H1 (cell line): ENCODE data around the gene RRAS2. TPM values are rescaled to one million over a fixed set of nuclear protein-coding genes. Genes with fewer than 3 reads are reported as not detected.

Experiments
- CTCF ChIA-PET: fragments of 300-600 bp; sonication (Branson Sonifier 250); formaldehyde crosslinking; loops from one replicate; lab custom pipeline; 2021; ENCODE audit not compliant: partially characterized antibody; lab: Charles Lee
- POLR2A ChIA-PET: fragments of 300-600 bp; sonication (Branson Sonifier 250); formaldehyde crosslinking; loops from one replicate; lab custom pipeline; 2021; ENCODE audit warnings: inconsistent platforms; ENCODE audit not compliant: partially characterized antibody; lab: Charles Lee
- DNase-seq, 2 experiments: peaks; one replicate each; pipeline versions ENCODE4 v3.0.0 to v3.0.0-alpha.2; 2010 to 2022; ENCODE audit warnings: low spot score in 2 of 2, low read depth in 1 of 2, mixed read lengths in 1 of 2
- FAIRE-seq: peaks from 2 replicates; lab custom pipeline; 2011; peaks lifted over from hg19 to GRCh38; lab: Jason Lieb, UNC
- H2AFZ ChIP-seq: 2 replicates; pipeline ENCODE4 v1.8.1; 2012; ENCODE audit warnings: low read length, inconsistent platforms
- H2AK5ac ChIP-seq: 2 replicates; pipeline ENCODE4 v1.6.1; 2013; ENCODE audit warnings: low read depth, low read length
- H2BK120ac ChIP-seq: replicated peaks from 2 replicates; pipeline ENCODE3; 2013; ENCODE audit warnings: low read depth, low read length, inconsistent platforms
- H2BK12ac ChIP-seq: 2 replicates; pipeline ENCODE4 v1.6.1; 2013; ENCODE audit warnings: low read depth, low read length
- H2BK15ac ChIP-seq: 2 replicates; pipeline ENCODE4 v1.6.1; 2013; ENCODE audit warnings: low read length
- H2BK20ac ChIP-seq: 2 replicates; pipeline ENCODE4 v1.6.1; 2013; ENCODE audit warnings: low read length
- H2BK5ac ChIP-seq: 2 replicates; pipeline ENCODE4 v1.6.1; 2013; ENCODE audit warnings: low read depth, low read length
- H3K14ac ChIP-seq: 2 replicates; pipeline ENCODE4 v1.6.1; 2013; ENCODE audit warnings: inconsistent platforms; ENCODE audit not compliant: insufficient read length
- H3K18ac ChIP-seq: 2 replicates; pipeline ENCODE4 v1.6.1; 2013; ENCODE audit warnings: low read length; ENCODE audit errors: extremely low read depth
- H3K23ac ChIP-seq: 2 replicates; pipeline ENCODE4 v1.6.1; 2013; ENCODE audit warnings: inconsistent platforms; ENCODE audit not compliant: insufficient read length
- H3K23me2 ChIP-seq: 2 replicates; pipeline ENCODE4 v1.6.1; 2013; ENCODE audit warnings: low read depth, low read length
- H3K27ac ChIP-seq: 2 replicates; pipeline ENCODE4 v1.6.1; 2011; ENCODE audit warnings: low read depth, low read length, inconsistent platforms
- H3K27me3 ChIP-seq, 4 experiments: replicated peaks in 1 of 4; 1 replicate in 1 of 4; 2 replicates in 3 of 4; pipeline versions ENCODE4 v1.6.1 to v1.8.1; 2011 to 2013; ENCODE audit warnings: low read length in 3 of 4, mild to moderate bottlenecking in 3 of 4, inconsistent platforms in 2 of 4, mixed read lengths in 2 of 4, moderate library complexity in 1 of 4; ENCODE audit not compliant: control insufficient read depth in 3 of 4, insufficient read depth in 3 of 4; ENCODE audit errors: extremely low read depth in 1 of 4
- H3K36me3 ChIP-seq, 4 experiments: 2 replicates each; pipeline versions ENCODE4 v1.6.1 to v1.8.1; 2011 to 2013; ENCODE audit warnings: mild to moderate bottlenecking in 4 of 4, low read length in 3 of 4, moderate library complexity in 2 of 4, control low read depth in 1 of 4, inconsistent platforms in 1 of 4; ENCODE audit not compliant: insufficient read depth in 4 of 4, control insufficient read depth in 2 of 4
- H3K4ac ChIP-seq: replicated peaks from 2 replicates; pipeline ENCODE3; 2013; ENCODE audit warnings: low read length, low read depth, mixed read lengths, inconsistent platforms; ENCODE audit not compliant: insufficient read length
- H3K4me1 ChIP-seq, 4 experiments: replicated peaks in 1 of 4; 1 replicate in 1 of 4; 2 replicates in 3 of 4; pipeline versions ENCODE4 v1.6.1 to v1.8.1; 2011 to 2013; ENCODE audit warnings: low read length in 3 of 4, inconsistent platforms in 2 of 4, mixed read lengths in 1 of 4; ENCODE audit not compliant: insufficient read depth in 4 of 4, control insufficient read depth in 3 of 4
- H3K4me2 ChIP-seq, 2 experiments: 2 replicates each; pipeline versions ENCODE4 v1.6.1 to v1.8.1; 2011 to 2013; ENCODE audit warnings: low read depth in 2 of 2, low read length in 2 of 2, control low read depth in 1 of 2, inconsistent platforms in 1 of 2, mild to moderate bottlenecking in 1 of 2; ENCODE audit not compliant: insufficient read depth in 1 of 2
- H3K4me3 ChIP-seq, 4 experiments: fragments of 200-600, 300-600 bp in 1 of 4; sonication (generic), shearing (Covaris generic), sonication (Bioruptor Twin) in 1 of 4; 2 replicates each; pipeline versions ENCODE4 v1.5.1 to v1.8.1; 2011 to 2016; ENCODE audit warnings: low read length in 4 of 4, low read depth in 3 of 4, control low read depth in 2 of 4, inconsistent platforms in 2 of 4, mild to moderate bottlenecking in 2 of 4, mixed read lengths in 1 of 4, moderate library complexity in 1 of 4; ENCODE audit not compliant: insufficient read depth in 2 of 4; ENCODE audit errors: extremely low read depth in 1 of 4
- H3K56ac ChIP-seq: replicated peaks from 2 replicates; pipeline ENCODE3; 2013; ENCODE audit warnings: low read depth, mild to moderate bottlenecking, mixed read lengths, low read length, inconsistent platforms; ENCODE audit not compliant: insufficient read length
- H3K79me1 ChIP-seq: 2 replicates; pipeline ENCODE4 v1.6.1; 2013; ENCODE audit warnings: low read depth, low read length, control low read depth
- H3K79me2 ChIP-seq, 2 experiments: 2 replicates each; pipeline versions ENCODE4 v1.6.1 to v1.8.1; 2012 to 2013; ENCODE audit warnings: low read length in 2 of 2, mild to moderate bottlenecking in 2 of 2, inconsistent platforms in 1 of 2; ENCODE audit not compliant: insufficient read depth in 2 of 2, control insufficient read depth in 1 of 2
- H3K9ac ChIP-seq, 4 experiments: replicated peaks in 1 of 4; 1 replicate in 1 of 4; 2 replicates in 3 of 4; pipeline versions ENCODE4 v1.6.1 to v1.8.1; 2011 to 2013; ENCODE audit warnings: low read depth in 3 of 4, low read length in 3 of 4, control low read depth in 2 of 4, mild to moderate bottlenecking in 2 of 4, moderate library complexity in 2 of 4, inconsistent platforms in 1 of 4; ENCODE audit errors: extremely low read depth in 1 of 4
- H3K9me3 ChIP-seq, 2 experiments: 2 replicates each; pipeline versions ENCODE4 v1.6.1 to v1.8.1; 2012 to 2013; ENCODE audit warnings: mild to moderate bottlenecking in 2 of 2, moderate library complexity in 2 of 2, control low read depth in 1 of 2, inconsistent platforms in 1 of 2, low read depth in 1 of 2, low read length in 1 of 2, mixed read lengths in 1 of 2; ENCODE audit not compliant: insufficient read depth in 2 of 2
- H4K20me1 ChIP-seq, 2 experiments: replicated peaks in 1 of 2; 2 replicates each; pipeline versions ENCODE3 to v1.8.1; 2011 to 2013; ENCODE audit warnings: inconsistent platforms in 2 of 2, low read length in 2 of 2, mild to moderate bottlenecking in 1 of 2; ENCODE audit not compliant: insufficient read depth in 2 of 2, control insufficient read depth in 1 of 2
- H4K5ac ChIP-seq: 2 replicates; pipeline ENCODE4 v1.6.1; 2013; ENCODE audit warnings: low read length, low read depth, mixed read lengths, inconsistent platforms; ENCODE audit not compliant: insufficient read length
- H4K8ac ChIP-seq: 2 replicates; pipeline ENCODE4 v1.8.0; 2013; ENCODE audit warnings: mild to moderate bottlenecking, moderate library complexity, low read length, inconsistent platforms; ENCODE audit not compliant: insufficient read depth; ENCODE audit errors: extremely low read depth
- H4K91ac ChIP-seq: replicated peaks from 2 replicates; pipeline ENCODE3; 2013; ENCODE audit warnings: low read length, mixed read lengths, inconsistent platforms; ENCODE audit not compliant: insufficient read length
- CBX8 ChIP-seq: fragments of 300-800, 300-1000 bp; sonication (generic); IDR thresholded peaks from 2 replicates; pipeline ENCODE4 v1.7.1; 2016; ENCODE audit warnings: low read depth, low read length, borderline replicate concordance
- GTF2F1 ChIP-seq: IDR thresholded peaks from 2 replicates; pipeline ENCODE4 v1.6.1; 2012; ENCODE audit warnings: low read depth, low read length, improper control_type of control experiment, borderline replicate concordance
- JUN ChIP-seq: IDR thresholded peaks from 2 replicates; pipeline ENCODE4 v1.6.1; 2011; ENCODE audit warnings: low read depth, mild to moderate bottlenecking, improper control_type of control experiment, low read length
- MAFK ChIP-seq: IDR thresholded peaks from 2 replicates; pipeline ENCODE4 v1.6.1; 2012; ENCODE audit warnings: low read depth, mild to moderate bottlenecking, improper control_type of control experiment, low read length
- NANOG ChIP-seq: IDR thresholded peaks from 2 replicates; pipeline ENCODE4 v1.6.1; 2011; ENCODE audit warnings: low read length, low read depth, mild to moderate bottlenecking, inconsistent platforms; ENCODE audit not compliant: insufficient read depth, poor library complexity, severe bottlenecking
- PHF8 ChIP-seq: fragments of 200-600 bp; sonication (generic); conservative IDR thresholded peaks from 2 replicates; pipeline ENCODE4 v1.7.1; 2012; ENCODE audit warnings: low read depth, mild to moderate bottlenecking, inconsistent platforms, low read length, moderate library complexity
- POLR2AphosphoS5 ChIP-seq: IDR thresholded peaks from 2 replicates; pipeline ENCODE4 v1.6.1; 2011; ENCODE audit warnings: low read depth, low read length
- POU5F1 ChIP-seq: IDR thresholded peaks from 2 replicates; pipeline ENCODE4 v1.6.1; 2011; ENCODE audit warnings: low read depth, mild to moderate bottlenecking, low read length, moderate library complexity
- RFX5 ChIP-seq: IDR thresholded peaks from 2 replicates; pipeline ENCODE4 v1.6.1; 2011; ENCODE audit warnings: low read depth, low read length, improper control_type of control experiment, borderline replicate concordance
- RXRA ChIP-seq: IDR thresholded peaks from 2 replicates; pipeline ENCODE4 v1.6.1; 2011; ENCODE audit warnings: low read depth, mild to moderate bottlenecking, low read length, moderate library complexity; ENCODE audit not compliant: insufficient read depth
- SP4 ChIP-seq: IDR thresholded peaks from 2 replicates; pipeline ENCODE4 v1.6.1; 2012; ENCODE audit warnings: low read length, inconsistent platforms
- SRF ChIP-seq: IDR thresholded peaks from 2 replicates; pipeline ENCODE4 v1.6.1; 2011; ENCODE audit warnings: mild to moderate bottlenecking, low read depth, low read length, moderate library complexity
- TAF1 ChIP-seq: IDR thresholded peaks from 2 replicates; pipeline ENCODE4 v1.6.1; 2011; ENCODE audit warnings: mild to moderate bottlenecking, low read depth, low read length
- TAF7 ChIP-seq: optimal IDR thresholded peaks from 2 replicates; pipeline ENCODE3; 2011; ENCODE audit warnings: low read depth, mild to moderate bottlenecking, inconsistent platforms, low read length, moderate library complexity, borderline replicate concordance
- TBP ChIP-seq: IDR thresholded peaks from 2 replicates; pipeline ENCODE4 v1.6.1; 2011; ENCODE audit warnings: low read depth, low read length, improper control_type of control experiment
- WGBS, 2 experiments: shearing (Covaris generic) in 1 of 2; methylation state at CpG; one replicate each; pipeline versions ENCODE4 v1.1.6 to v1.1.7; 2013 to 2015; ENCODE audit warnings: low lambda C conversion rate in 2 of 2, mixed read lengths in 2 of 2, inconsistent platforms in 1 of 2, low coverage in 1 of 2, missing lambda C conversion rate in 1 of 2; ENCODE audit not compliant: insufficient replicate concordance in 2 of 2, insufficient coverage in 1 of 2, insufficient read length in 1 of 2; ENCODE audit errors: extremely low coverage in 1 of 2, missing lambda C conversion rate in 1 of 2; 5-methylcytosine and 5-hydroxymethylcytosine counted together
- polyA plus RNA-seq, 7 experiments: library from polyadenylated mRNA; depleted of rRNA in 3 of 7; stranded (reverse) in 5 of 7; unstranded in 2 of 7; fragments of >200 nt in 5 of 7; fragments of 200-250 nt in 2 of 7; gene quantifications; 1 replicate in 5 of 7; 2 replicates in 1 of 7; 4 replicates in 1 of 7; pipeline versions ENCODE4 v1.2.1 to v1.2.3, GENCODE V29; 2011 to 2013; ENCODE audit warnings: missing spikeins in 2 of 7, mixed read lengths in 2 of 7
- total RNA-seq: library from RNA; stranded (reverse); fragmentation: NEBNext Ultra II Directional; extraction: Animal tissue kit (Norgen Biotek cat#: 25700); gene quantifications from 2 replicates; pipeline ENCODE4 v1.2.1, GENCODE V29; 2021

RRAS2 gene
- total and polyA plus RNA-seq, 2 of the 8 experiments (the other 6 are each of a cell fraction or from before 2014, with no cell fraction given), result 72.3 to 234 TPM

DNA sequence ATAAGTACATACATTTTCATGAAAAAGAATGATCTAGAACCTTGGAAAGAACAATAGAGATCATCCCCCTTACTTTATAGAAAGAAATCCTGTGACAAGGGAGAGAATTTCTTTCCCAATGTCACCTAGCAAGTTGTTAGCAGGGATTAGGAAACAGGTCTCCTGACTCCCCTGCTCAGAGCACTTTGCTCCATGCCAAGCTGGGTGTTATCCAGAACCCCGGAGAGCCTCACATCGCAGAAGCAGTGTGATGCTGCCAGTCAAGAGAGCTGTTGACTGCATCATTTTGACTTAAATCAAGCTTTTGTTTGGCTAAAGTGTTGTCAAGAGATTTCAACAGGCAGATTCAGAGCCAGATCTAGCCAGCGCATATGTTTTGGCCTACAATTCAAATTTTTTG lies 3.6 kb upstream of the RRAS2 start:
- WGBS, 2 experiments, result 89% methylated on average over 3 of the region's 3 CpGs; no CpG with 5 or more reads in 1 of the 2 experiments
- no peak overlapping the region for H2AK5ac ChIP-seq
- H3K18ac ChIP-seq, result no peak overlapping the region
- H3K27me3 ChIP-seq, result no peaks in the 10 kb centered on the region
- ChIA-PET CTCF (interaction anchor here (0.7 to 3.1 kb wide), 12 partner anchors 11 to 93 kb away, joined by 3 to 27 read pairs (median 6); no protein-coding TSS in a partner anchor), POLR2A (interaction anchor here (1.2 to 1.5 kb wide), 4 partner anchors 9 to 29 kb away, joined by 3 to 6 read pairs (median 4); no protein-coding TSS in a partner anchor)
- no peak overlapping the region for H3K23ac ChIP-seq
- no peak overlapping the region for H3K14ac ChIP-seq
- no peak for DNase-seq
- no peak overlapping the region for H3K27ac ChIP-seq
- peaks cover 5% of the 10 kb centered on the region for H3K23me2 ChIP-seq
- no peak overlapping the region for H3K4me3 ChIP-seq
- no peak overlapping the region for H2AFZ ChIP-seq
- FAIRE-seq, result no peak
- no peaks in the 10 kb centered on the region for H3K36me3 ChIP-seq
- no peak overlapping the region for H2BK5ac ChIP-seq
- H4K20me1 ChIP-seq, result peaks cover 2 to 3% of the 10 kb centered on the region in 2 experiments
- H3K79me1 ChIP-seq, result no peaks in the 10 kb centered on the region
- H3K56ac ChIP-seq, result no peak overlapping the region
- H3K9me3 ChIP-seq, result no peaks in the 10 kb centered on the region
- no peak overlapping the region for H2BK12ac ChIP-seq
- peaks cover 6 to 16% of the 10 kb centered on the region in 2 experiments for H3K79me2 ChIP-seq
- no peak overlapping the region for H2BK120ac ChIP-seq
- no peak overlapping the region for H4K8ac ChIP-seq
- H3K4me1 ChIP-seq, result peaks cover 0 to 7% (median 2%) of the 10 kb centered on the region in 4 experiments; a peak in 5 of 7 replicates
- 0 out of 2 replicates have a peak overlapping the region, but pooled peaks have one; percentile 34 for H2BK20ac ChIP-seq
- no peak overlapping the region for H3K9ac ChIP-seq
- no peak overlapping the region for H3K4ac ChIP-seq
- H2BK15ac ChIP-seq, result no peak overlapping the region; the same call in 1 of the 2 replicates
- no peak overlapping the region for H4K5ac ChIP-seq
- peak overlapping the region; percentile 69 for H4K91ac ChIP-seq
- H3K4me2 ChIP-seq, result no peak overlapping the region
- no peak for TF ChIP-seq TAF1
- TF ChIP-seq JUN, result no peak
- no peak for TF ChIP-seq PHF8
- TF ChIP-seq NANOG, result no peak
- no peak for TF ChIP-seq GTF2F1
- TF ChIP-seq RXRA, result no peak
- TF ChIP-seq MAFK, result no peak
- no peak for TF ChIP-seq TBP
- TF ChIP-seq TAF7, result no peak
- no peak for TF ChIP-seq SP4
- no peak for TF ChIP-seq CBX8
- no peak for TF ChIP-seq SRF
- TF ChIP-seq POU5F1, result no peak
- TF ChIP-seq POLR2AphosphoS5, result no peak
- TF ChIP-seq RFX5, result no peak
